Measurements from ENCODE around the gene ADGRG7. TPM values are rescaled to one million over a fixed set of nuclear protein-coding genes. Genes with fewer than 3 reads are reported as not detected.

ADGRG7 gene
- total and polyA plus RNA-seq, 9 of the 15 experiments (the other 6 are each of a cell fraction or from before 2014, with no cell fraction given): 0.03 TPM; not detected in 7

DNA sequence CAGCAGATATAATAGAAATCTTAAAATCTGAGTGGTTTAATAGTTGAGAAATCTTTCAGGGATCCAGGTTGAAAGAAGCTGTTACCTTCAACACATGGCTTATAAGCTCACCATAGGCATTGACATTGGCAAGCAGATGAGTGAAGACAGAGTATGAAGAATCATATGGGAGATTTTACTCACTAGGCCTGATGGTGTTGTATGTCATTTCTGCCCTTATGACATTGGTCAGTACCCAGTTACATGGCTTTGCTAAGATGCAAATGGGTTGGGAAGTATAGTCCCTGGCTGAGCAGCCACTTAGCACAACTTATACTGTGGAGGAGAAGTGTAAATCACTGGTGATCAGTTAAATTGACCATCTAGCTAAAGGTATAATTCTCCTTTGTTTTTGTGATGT is 105.8 kb downstream of the ADGRG7 start:
- no TSS peak for BruUV-seq (replicated peaks)
- TF ChIP-seq ARID1B (IDR thresholded peaks at IDR 0.05) (no peak), ZNF639 (CRISPR knock-in tag; conservative IDR thresholded peaks at IDR 0.05 in 1 of 2, IDR thresholded peaks at IDR 0.05 in 1 of 2) (no peak), KDM2B (CRISPR knock-in tag; IDR thresholded peaks at IDR 0.05) (no peak), NR3C1 (CRISPR knock-in tag; IDR thresholded peaks at IDR 0.05) (no peak), KAT2B (IDR thresholded peaks at IDR 0.05; ENCODE audit: low read depth, low read length) (no peak), FOXK2 (conservative IDR thresholded peaks at IDR 0.05 in 1 of 2, IDR thresholded peaks at IDR 0.05 in 1 of 2; ENCODE audit: low read depth in 2 of 2) (no peak), MCM5 (IDR thresholded peaks at IDR 0.05; ENCODE audit: low read depth) (no peak), CEBPB (tag; IDR thresholded peaks at IDR 0.05) (no peak), BMI1 (IDR thresholded peaks at IDR 0.05; ENCODE audit: low read length) (no peak), TAF15 (IDR thresholded peaks at IDR 0.05; ENCODE audit: low read depth, low read length) (no peak), CREBBP (IDR thresholded peaks at IDR 0.05; ENCODE audit: low read depth, low read length) (no peak), HCFC1 (IDR thresholded peaks at IDR 0.05; ENCODE audit: low read depth, low read length) (no peak)
- no peaks in the 10 kb centered on the region; the same call in 1 of the 2 replicates for H4K20me1 ChIP-seq (replicated peaks; ENCODE audit: control insufficient read depth, insufficient read depth, low read length)
- no peak overlapping the region for H3K4me3 ChIP-seq
- no peaks in the 10 kb centered on the region for H3K27me3 ChIP-seq (ENCODE audit: control insufficient read depth in 2 of 2, insufficient read depth in 2 of 2, low read length in 2 of 2)
- FAIRE-seq (no peak), DNase-seq (ENCODE audit: extremely low read depth in 1 of 4, low spot score in 3 of 4) (no peak), ATAC-seq (no peak)
- H3K9ac ChIP-seq (ENCODE audit: insufficient read depth in 1 of 2, low read depth in 2 of 2, low read length in 2 of 2): no peak overlapping the region
- no peaks in the 10 kb centered on the region for H3K9me3 ChIP-seq (replicated peaks; ENCODE audit: control insufficient read depth, insufficient read depth, low read depth, low read length)
- H3K9me1 ChIP-seq (ENCODE audit: control insufficient read depth, insufficient read depth, low read length): peaks cover 8% of the 10 kb centered on the region
- no peak overlapping the region for H2AFZ ChIP-seq (ENCODE audit: low read depth, low read length)
- in situ Hi-C loops (cut with MboI) (no loop called here), intact Hi-C loops (cut with micrococcal nuclease) (loop anchor here (10.0 kb wide), 1 partner anchor 250 kb away; no protein-coding TSS in a partner anchor)
- H3K4me1 ChIP-seq (replicated peaks in 1 of 2; ENCODE audit: control insufficient read depth in 2 of 2, insufficient read depth in 2 of 2, low read length in 2 of 2): peaks cover 4 to 11% of the 10 kb centered on the region in 2 experiments; a peak in 4 of 5 replicates
- H3K36me3 ChIP-seq (ENCODE audit: control insufficient read depth, insufficient read depth, low read length): peaks cover 87% of the 10 kb centered on the region
- H3K79me2 ChIP-seq (ENCODE audit: control insufficient read depth, insufficient read depth, low read length): peaks cover 100% of the 10 kb centered on the region
- no peak overlapping the region for H3K4me2 ChIP-seq (ENCODE audit: insufficient read depth, low read length)
- ChIA-PET CTCF (ENCODE audit: low intra/inter-chr PET ratio) (no interaction called here), POLR2A (interaction anchor here (0.6 to 2.4 kb wide), 3 partner anchors 8 to 11 kb away, joined by 3 to 8 read pairs (median 5); no protein-coding TSS in a partner anchor)
- no peak overlapping the region for H3K27ac ChIP-seq (ENCODE audit: extremely low read depth, low read depth, low read length)
